Stimulated activated CD8-positive, alpha-beta memory T cell treated with anti-CD3 and anti-CD28 coated beads, Interleukin-7, amount 100 ng/mL, for 4 hours (primary cell): ENCODE data around the gene MEPCE.
"Not testable (repeated sequence)": the region's sequence is repeated elsewhere in the genome, so short reads cannot be mapped to it uniquely, and the experiment has no call there.

Experiments
- DNase-seq, 2 donors: peaks; one replicate each; pipeline ENCODE4 v3.0.0-alpha.2; 2020; ENCODE audit warnings: low read depth in 2 of 2

MEPCE gene, protein sequence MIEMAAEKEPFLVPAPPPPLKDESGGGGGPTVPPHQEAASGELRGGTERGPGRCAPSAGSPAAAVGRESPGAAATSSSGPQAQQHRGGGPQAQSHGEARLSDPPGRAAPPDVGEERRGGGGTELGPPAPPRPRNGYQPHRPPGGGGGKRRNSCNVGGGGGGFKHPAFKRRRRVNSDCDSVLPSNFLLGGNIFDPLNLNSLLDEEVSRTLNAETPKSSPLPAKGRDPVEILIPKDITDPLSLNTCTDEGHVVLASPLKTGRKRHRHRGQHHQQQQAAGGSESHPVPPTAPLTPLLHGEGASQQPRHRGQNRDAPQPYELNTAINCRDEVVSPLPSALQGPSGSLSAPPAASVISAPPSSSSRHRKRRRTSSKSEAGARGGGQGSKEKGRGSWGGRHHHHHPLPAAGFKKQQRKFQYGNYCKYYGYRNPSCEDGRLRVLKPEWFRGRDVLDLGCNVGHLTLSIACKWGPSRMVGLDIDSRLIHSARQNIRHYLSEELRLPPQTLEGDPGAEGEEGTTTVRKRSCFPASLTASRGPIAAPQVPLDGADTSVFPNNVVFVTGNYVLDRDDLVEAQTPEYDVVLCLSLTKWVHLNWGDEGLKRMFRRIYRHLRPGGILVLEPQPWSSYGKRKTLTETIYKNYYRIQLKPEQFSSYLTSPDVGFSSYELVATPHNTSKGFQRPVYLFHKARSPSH

DNA sequence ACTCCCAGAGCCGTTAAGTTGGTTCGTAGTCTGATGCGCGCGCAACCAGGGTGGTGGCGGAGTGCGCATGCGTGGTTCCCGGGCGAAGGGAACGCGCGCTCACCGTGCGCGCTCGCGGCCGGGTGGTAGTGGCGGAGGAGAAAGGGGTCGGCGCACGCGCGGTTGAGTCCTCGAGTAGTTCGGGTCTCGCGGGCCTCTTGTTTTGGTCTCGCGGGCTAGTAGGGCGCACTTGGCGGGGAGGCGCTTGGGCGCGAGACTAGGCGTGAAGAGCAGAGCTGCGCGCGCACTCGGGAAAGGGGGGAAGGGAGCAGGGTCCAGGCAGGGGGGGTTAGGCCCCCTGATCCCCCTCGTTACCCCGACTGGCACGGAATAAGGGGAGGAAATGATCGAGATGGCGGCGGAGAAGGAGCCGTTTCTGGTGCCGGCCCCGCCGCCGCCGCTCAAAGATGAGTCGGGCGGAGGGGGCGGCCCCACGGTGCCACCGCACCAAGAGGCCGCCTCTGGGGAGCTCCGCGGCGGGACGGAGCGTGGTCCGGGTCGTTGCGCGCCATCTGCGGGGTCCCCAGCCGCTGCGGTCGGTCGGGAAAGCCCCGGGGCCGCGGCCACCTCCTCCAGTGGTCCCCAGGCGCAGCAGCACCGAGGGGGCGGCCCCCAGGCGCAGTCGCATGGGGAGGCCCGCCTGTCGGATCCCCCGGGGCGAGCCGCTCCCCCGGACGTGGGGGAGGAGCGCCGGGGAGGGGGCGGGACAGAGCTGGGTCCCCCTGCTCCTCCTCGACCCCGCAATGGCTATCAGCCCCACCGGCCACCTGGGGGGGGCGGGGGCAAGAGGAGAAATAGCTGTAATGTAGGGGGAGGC lies at the start of gene MEPCE:
Gene MEPCE (plus strand): TSS at position 195 of the 856 bp plus-strand sequence. CDS start 188 bp downstream, at position 383.
- DNase-seq: peak; percentile 92 to 94

DNA sequence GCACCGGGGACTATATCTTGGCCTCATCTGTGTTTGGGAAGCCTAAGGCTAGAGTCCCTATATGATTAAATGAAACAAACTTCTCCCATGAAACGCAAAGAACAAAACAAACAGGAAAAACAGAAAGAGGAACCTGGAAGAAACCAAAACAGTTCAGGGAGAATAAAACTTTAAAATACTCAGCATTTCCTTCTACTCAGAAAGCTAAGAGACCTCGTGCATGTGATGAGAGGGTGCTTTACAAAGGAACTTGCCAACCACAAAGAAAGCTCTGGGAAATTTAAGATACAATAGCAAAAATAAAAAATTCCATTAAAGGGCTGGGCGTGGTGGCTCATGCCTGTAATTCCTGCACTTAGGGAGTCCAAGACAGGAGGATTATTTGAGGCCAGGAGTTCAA lies 49.4 kb upstream of the MEPCE start:
- DNase-seq: no peak

DNA sequence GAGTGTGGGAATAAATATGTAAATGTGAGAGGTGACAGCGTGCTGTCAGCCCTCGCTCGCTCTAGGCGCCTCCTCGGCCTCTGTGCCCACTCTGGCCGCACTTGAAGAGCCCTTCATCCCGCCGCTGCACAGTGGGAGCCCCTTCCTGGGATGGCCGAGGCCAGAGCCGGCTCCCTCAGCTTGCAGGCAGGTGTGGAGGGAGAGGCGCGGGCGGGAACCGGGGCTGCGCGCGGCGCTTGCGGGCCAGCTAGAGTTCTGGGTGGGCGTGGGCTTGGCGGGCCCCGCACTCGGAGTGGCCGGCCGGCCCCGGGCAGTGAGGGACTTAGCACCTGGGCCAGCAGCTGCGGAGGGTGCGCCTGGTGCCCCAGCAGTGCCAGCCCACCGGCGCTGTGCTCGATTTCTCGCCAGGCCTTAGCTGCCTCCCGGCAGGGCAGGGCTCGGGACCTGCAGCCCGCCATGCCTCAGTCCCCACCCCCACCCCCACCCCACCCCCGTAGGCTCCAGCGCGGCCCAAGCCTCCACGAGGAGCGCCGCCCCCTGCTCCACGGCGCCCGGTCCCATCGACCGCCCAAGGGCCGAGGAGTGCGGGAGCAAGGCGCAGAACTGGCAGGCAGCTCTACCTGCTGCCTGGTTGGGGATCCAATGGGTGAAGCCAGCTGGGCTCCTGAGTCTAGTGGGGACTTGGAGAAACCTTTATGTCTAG lies 47.9 kb upstream of the MEPCE start:
- not testable (repeated sequence) for DNase-seq

DNA sequence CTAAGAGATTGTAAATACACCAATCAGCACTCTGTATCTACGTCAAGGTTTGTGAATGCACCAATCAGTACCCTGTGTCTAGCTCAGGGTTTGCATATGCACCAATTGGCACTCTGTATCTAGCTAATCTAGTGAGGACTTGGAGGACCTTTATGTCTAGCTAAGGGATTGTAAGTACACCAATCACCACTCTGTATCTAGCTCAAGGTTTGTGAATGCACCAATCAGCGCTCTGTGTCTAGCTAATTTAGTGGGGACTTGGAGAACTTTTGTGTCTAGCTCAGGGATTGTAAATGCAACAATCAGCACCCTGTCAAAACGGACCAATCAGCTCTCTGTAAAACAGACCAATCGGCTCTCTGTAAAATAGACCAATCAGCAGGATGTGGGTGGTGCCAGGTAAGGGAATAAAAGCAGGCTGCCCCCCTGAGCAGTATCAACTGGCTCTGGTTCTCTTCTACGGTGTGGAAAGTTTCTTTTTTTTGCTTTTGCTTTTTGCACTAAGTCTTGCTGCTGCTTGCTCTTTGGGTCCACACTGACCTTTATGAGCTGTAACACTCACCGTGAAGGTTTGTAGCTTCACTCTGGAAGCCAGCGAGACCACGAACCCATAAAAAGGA lies 47.3 kb upstream of the MEPCE start:
- not testable (repeated sequence) for DNase-seq

- DNase-seq: no peak
Measured at GRCh38 chr7:100384628-100385294, 44.9 kb upstream of the MEPCE start.

DNA sequence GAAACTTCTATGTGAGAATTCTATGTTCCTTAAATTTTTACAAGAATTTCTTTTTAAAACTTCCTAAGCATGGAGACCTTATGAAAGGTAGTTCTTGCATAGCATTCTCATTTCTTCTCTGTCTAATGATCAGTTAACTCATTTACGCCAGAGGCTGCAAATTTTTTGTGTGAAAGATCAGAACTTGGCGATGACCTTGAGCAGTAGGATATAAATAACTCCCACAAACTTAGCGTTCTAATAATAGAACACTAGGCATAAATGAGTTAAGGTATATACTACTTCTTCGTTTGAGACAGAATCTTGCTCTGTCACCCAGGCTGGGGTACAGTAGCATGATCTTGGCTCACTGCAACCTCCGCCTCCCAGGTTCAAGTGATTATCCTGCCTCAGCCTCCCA lies 42.7 kb upstream of the MEPCE start:
- no peak for DNase-seq

GRCh38 chr7:100387695-100388094 lies 41.9 kb upstream of the MEPCE start:
- DNase-seq: no peak

GRCh38 chr7:100389437-100390088 lies 40.1 kb upstream of the MEPCE start:
- no peak for DNase-seq

DNA sequence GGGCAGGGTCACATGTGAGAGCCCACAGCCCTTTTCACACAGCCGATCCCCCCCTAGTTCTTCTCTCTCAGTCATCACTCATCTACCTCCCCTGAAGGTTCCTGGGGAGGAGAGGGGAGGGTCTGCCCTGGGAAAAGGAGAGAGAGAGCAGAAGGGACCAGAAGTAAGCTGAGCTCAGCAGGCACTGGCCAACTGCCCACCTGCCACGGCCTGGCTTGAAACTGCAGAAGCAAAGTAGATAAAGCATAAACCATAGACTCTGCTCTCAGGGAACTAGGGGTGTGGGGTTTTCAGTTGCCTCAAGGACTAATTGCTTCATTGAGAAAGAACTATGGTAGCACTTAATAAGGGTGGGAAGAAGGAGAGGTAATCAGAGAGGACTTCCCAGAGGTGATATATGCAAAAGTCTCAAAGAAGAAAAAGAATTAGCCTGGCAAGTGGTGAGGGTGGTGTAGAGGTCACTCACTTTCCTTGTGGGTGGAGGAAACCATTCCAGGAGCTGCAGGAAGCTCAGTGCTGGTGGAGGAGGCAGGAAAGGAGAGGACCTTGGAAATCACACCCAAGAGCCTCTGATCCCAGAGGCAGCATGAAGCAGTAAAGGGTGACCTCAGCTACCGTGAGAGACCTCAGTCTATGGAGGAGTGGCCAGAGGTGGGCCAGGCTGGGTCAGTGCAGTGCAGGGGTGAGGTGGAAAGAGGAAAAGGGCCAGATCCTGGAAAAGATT lies 39.2 kb upstream of the MEPCE start:
- no peak for DNase-seq

DNA sequence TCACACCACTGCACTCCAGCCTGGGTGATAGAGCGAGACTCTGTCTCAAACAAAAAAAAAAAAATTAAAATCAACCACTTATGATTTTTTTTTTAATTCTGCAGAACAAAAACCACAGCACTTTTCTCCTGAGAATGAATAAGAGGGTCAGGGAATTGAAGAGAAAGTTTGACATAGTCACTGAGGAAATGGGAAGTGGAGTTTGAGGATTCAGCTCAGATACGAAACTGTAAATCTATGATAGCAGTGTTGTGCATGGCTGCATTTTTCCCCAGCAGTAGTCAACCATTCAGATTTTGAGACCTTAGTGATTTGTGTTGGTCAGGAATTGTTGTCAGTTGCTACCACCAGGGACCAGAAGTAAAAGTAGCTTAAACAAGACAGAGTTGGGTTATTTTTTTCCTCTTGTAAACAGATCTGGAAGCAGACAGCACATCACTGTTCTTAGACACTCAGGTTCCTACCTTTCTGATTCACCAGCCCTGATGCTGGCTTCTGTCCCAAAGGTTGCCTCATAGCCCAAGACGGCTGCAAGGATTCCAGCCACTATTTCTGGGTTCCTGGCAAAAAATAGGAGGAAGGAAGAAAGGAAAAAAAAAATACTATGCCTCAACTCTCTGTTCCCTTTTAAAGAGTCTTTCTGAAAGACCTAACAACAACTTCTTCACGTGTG lies 36.3 kb upstream of the MEPCE start:
- no peak for DNase-seq

- no peak for DNase-seq
Measured at GRCh38 chr7:100394077-100394476, 35.6 kb upstream of the MEPCE start.

DNA sequence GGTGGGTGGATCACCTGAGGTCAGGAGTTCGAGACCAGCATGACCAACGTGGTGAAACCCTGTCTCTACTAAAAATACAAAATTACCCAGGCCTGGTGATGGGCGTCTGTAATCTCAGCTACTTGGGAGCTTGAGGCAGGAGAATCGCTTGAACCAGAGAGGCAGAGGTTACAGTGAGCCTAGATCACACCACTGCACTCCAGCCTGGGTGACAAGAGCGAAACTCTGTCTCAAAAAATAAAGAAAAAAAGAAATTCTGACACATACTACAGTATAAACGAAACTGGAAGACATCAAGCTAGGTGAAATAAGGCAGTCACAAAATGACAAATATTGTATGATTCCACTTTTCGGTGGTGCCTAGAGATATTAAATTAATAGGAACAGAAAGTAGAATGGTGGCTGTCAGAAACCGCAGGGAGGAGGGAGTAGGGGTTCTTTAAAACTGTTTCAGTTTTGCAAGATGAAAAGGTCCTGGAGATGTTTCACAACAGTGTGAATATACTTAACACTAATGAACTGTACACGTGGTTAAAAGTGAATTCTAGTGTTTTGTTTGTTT lies 33.1 kb upstream of the MEPCE start:
- DNase-seq: peak in 1 of 2 donors; percentile 39

DNA sequence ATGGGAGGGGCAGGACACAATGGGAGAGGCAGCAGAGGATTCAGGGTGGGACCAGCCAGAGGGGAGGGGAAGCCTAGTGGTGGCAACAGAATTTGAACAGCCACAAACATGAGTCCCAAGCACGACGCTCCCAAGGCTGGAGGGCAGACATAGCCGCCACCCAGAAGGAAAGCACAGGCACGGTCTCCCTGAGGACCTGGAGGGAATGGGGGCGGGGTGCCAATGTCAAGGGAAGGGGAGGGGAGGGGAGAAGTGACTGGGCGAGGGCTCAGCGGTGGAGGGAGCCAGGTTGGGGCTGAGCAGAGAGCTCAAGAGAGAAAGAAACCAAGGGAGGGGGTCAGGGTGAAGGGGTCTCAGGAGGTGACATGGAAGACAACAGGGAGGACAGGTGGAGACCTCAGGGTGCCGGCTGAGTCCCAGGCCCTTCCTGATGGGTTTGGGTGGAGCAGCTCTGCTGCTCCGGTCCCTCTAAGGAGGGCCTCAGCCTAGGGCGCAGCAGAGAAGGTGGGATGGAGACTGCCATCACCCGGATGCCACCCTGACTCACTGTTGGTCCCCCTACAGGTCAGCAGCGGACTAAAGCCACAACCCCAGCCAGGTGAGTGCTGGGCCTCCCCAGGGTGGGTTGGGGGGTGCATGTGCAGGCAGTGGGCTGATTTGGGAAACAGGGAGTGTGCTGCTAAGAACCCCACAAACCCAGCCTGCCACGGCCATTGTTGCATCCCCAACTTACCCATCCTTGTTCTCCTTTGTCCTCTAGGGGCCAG lies 32.1 kb upstream of the MEPCE start:
- no peak for DNase-seq

- no peak for DNase-seq
Measured at GRCh38 chr7:100398239-100398638, 31.4 kb upstream of the MEPCE start.

GRCh38 chr7:100400041-100400440 lies 29.6 kb upstream of the MEPCE start:
- no peak for DNase-seq

DNA sequence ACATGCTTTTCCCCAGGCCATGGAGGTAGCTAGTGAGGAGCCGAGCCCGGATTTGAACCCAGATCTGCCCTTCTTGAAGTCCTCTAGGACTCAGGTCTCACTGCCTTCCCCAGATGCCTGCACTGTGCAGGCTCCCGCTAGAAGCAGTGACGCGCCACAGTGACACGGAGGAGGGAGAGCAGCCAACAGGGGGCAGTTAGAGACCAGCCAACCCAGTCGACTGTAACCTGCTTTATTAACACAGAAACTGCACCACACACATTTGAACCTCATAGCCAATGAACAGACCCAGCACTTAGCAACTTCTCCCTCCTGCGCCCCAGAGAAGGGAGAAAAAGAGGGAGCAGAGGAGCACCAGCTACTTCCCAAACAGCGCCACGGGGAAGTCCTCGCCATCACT lies 29.0 kb upstream of the MEPCE start:
- no peak for DNase-seq

GRCh38 chr7:100401811-100402210 lies 27.8 kb upstream of the MEPCE start:
- no peak for DNase-seq

DNA sequence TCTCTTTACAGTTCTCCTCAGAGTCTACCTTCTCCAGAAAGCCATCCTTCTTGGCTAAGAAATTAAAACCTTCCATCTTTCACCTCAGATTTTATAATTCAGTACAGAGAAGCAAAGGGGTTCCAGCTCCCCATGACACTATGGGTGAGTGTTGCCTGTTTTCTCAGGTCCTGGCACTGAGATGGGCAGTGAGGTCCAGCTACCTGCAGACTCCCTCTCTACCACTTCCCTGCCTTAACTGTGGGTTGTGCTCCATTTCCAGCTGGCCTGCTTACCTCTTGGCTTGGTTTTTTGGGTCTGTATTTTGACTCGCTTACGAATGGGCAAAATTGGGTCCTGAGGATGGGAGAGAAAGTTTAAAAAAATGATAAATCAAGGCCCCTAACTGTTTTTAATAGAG lies 27.4 kb upstream of the MEPCE start:
- no peak for DNase-seq
